Lower leg skin (tissue), 3 donors: ENCODE measurements around the gene ADGRA1.

Experiments used
- CTCF ChIP-seq, 3 donors: fragments of 450-650 bp; IDR thresholded peaks; one replicate each; pipeline ENCODE4 v1.5.1; 2016; ENCODE audit warnings: antibody characterized with exemption in 3 of 3, mild to moderate bottlenecking in 3 of 3, moderate library complexity in 2 of 3
- POLR2A ChIP-seq, 2 donors: fragments of 450-650 bp; IDR thresholded peaks; one replicate each; pipeline ENCODE4 v1.6.1; 2016 to 2017; ENCODE audit warnings: antibody characterized with exemption in 2 of 2, mild to moderate bottlenecking in 1 of 2, moderate library complexity in 1 of 2

GRCh38 chr10:133098426-133099124 lies 10.9 kb downstream of the ADGRA1 start:
- TF ChIP-seq CTCF (IDR thresholded peaks at IDR 0.05) = no peak
- TF ChIP-seq POLR2A (IDR thresholded peaks at IDR 0.05) = no peak
